Hepatocyte (in vitro differentiated cells): ENCODE results near the gene CCDC69.

Source experiments
- EZH2 ChIP-seq: fragments of 200-600 bp; sonication (generic); IDR thresholded peaks from 2 replicates; pipeline ENCODE4 v1.6.1; 2016; ENCODE audit warnings: antibody characterized with exemption, mild to moderate bottlenecking, borderline replicate concordance
- TF ChIP-seq, protein P1 (sequence below): fragments of 200-600 bp; sonication (generic); IDR thresholded peaks from 2 replicates; pipeline ENCODE4 v1.5.1; 2016; ENCODE audit warnings: antibody characterized with exemption, mild to moderate bottlenecking; ENCODE audit not compliant: poor library complexity

DNA sequence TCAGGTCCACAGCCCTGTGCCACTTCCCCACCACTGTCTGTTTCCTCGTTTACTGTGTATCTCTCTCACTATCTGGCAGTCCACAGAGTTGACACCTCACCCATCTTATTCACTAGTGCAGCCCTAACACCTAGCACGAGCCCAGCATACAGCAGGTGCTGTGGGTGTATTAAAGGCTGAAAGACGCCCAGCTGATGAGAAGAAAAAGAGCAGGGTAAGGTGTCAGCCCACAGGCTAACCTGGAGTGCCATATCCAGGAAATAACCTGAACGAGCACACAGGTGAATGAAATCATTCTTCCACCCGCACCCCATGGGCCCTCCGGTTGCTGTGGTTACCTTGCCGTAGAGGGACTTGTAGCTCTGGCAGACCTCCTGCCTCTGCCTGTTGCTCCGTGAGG lies 84.9 kb downstream of the CCDC69 start:
- no peak for TF ChIP-seq EZH2
- TF ChIP-seq, protein P1, sequence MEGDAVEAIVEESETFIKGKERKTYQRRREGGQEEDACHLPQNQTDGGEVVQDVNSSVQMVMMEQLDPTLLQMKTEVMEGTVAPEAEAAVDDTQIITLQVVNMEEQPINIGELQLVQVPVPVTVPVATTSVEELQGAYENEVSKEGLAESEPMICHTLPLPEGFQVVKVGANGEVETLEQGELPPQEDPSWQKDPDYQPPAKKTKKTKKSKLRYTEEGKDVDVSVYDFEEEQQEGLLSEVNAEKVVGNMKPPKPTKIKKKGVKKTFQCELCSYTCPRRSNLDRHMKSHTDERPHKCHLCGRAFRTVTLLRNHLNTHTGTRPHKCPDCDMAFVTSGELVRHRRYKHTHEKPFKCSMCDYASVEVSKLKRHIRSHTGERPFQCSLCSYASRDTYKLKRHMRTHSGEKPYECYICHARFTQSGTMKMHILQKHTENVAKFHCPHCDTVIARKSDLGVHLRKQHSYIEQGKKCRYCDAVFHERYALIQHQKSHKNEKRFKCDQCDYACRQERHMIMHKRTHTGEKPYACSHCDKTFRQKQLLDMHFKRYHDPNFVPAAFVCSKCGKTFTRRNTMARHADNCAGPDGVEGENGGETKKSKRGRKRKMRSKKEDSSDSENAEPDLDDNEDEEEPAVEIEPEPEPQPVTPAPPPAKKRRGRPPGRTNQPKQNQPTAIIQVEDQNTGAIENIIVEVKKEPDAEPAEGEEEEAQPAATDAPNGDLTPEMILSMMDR = no peak
